ENCODE measurements around the gene CEP70.

GRCh38 chr3:138457863-138458735, 136.0 kb downstream of the CEP70 start:
- no peak for TF ChIP-seq CTCF (IDR thresholded peaks at IDR 0.05)
- no peak for TF ChIP-seq POLR2A (IDR thresholded peaks at IDR 0.05)

Measured in thyroid gland (tissue), 4 donors.